Activated CD8-positive, alpha-beta memory T cell treated with anti-CD3 and anti-CD28 coated beads, Interleukin-2, amount 50 U/mL, for 24 hours (primary cell): ENCODE data around the gene ASPHD1.
"Not testable (repeated sequence)": the region's sequence is repeated elsewhere in the genome, so short reads cannot be mapped to it uniquely, and the experiment has no call there.

Source experiments
- DNase-seq: peaks from one replicate; pipeline ENCODE4 v3.0.0-alpha.2; 2020; ENCODE audit errors: extremely low read depth

ASPHD1 gene

GRCh38 chr16:29900102-29900887, at the start of gene ASPHD1:
TSS of gene ASPHD1 (plus strand) at chr16:29900488. CDS start at chr16:29900972, 484 bp downstream.
- DNase-seq = no peak

GRCh38 chr16:29850998-29851397, 49.3 kb upstream of the ASPHD1 start:
- no peak for DNase-seq

- DNase-seq = no peak
Measured at GRCh38 chr16:29852654-29853053, 47.6 kb upstream of the ASPHD1 start.

GRCh38 chr16:29854520-29855100, 45.7 kb upstream of the ASPHD1 start:
- no peak for DNase-seq

- DNase-seq = no peak
Measured at GRCh38 chr16:29857133-29857760, 43.0 kb upstream of the ASPHD1 start.

GRCh38 chr16:29858149-29858849, 42.0 kb upstream of the ASPHD1 start:
- DNase-seq = no peak

GRCh38 chr16:29858974-29859373, 41.3 kb upstream of the ASPHD1 start:
- DNase-seq = no peak

- no peak for DNase-seq
Measured at GRCh38 chr16:29860218-29860617, 40.1 kb upstream of the ASPHD1 start.

GRCh38 chr16:29862383-29862883, 37.9 kb upstream of the ASPHD1 start:
- no peak for DNase-seq

GRCh38 chr16:29862884-29863668, 37.2 kb upstream of the ASPHD1 start, which contains the start of gene CDIPT:
TSS of gene CDIPT (minus strand) at chr16:29863226. CDS start at chr16:29862857, 369 bp downstream.
- DNase-seq = peak; percentile 87

GRCh38 chr16:29863669-29863984, 36.7 kb upstream of the ASPHD1 start:
- no peak for DNase-seq

- DNase-seq = no peak
Measured at GRCh38 chr16:29864205-29864604, 36.1 kb upstream of the ASPHD1 start.

GRCh38 chr16:29868396-29869009, 31.8 kb upstream of the ASPHD1 start:
- DNase-seq = no peak

- DNase-seq = not testable (repeated sequence)
Measured at GRCh38 chr16:29869067-29869466, 31.2 kb upstream of the ASPHD1 start.

GRCh38 chr16:29871822-29872546, 28.3 kb upstream of the ASPHD1 start:
- no peak for DNase-seq

GRCh38 chr16:29873319-29873718, 27.0 kb upstream of the ASPHD1 start:
- DNase-seq = no peak

GRCh38 chr16:29875206-29875605, 25.1 kb upstream of the ASPHD1 start:
- no peak for DNase-seq

- no peak for DNase-seq
Measured at GRCh38 chr16:29876217-29876593, 24.1 kb upstream of the ASPHD1 start.

GRCh38 chr16:29876594-29877249, 23.6 kb upstream of the ASPHD1 start:
- no peak for DNase-seq
